Measurements from ENCODE around the gene DYNLT3.

DNA sequence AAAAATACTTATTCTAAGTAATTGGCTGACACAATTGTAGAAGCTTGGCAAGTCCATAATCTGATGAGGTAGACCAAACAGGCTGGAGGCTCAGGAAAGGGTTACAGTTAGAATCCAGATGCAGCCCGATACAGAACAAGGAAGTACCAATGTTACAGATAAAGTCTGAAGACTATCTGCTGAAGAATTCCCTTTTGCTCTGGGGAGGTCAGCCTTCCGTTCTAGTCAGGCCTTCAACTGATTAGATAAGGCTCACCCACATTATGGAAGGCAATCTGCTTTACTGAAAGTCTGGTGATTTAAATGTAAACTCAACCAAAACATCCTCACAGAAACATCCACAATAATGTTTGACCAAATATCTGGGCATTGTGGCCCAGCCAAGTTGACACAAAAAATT is 7.4 kb upstream of the DYNLT3 start:
- TF ChIP-seq, protein P1, sequence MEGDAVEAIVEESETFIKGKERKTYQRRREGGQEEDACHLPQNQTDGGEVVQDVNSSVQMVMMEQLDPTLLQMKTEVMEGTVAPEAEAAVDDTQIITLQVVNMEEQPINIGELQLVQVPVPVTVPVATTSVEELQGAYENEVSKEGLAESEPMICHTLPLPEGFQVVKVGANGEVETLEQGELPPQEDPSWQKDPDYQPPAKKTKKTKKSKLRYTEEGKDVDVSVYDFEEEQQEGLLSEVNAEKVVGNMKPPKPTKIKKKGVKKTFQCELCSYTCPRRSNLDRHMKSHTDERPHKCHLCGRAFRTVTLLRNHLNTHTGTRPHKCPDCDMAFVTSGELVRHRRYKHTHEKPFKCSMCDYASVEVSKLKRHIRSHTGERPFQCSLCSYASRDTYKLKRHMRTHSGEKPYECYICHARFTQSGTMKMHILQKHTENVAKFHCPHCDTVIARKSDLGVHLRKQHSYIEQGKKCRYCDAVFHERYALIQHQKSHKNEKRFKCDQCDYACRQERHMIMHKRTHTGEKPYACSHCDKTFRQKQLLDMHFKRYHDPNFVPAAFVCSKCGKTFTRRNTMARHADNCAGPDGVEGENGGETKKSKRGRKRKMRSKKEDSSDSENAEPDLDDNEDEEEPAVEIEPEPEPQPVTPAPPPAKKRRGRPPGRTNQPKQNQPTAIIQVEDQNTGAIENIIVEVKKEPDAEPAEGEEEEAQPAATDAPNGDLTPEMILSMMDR (IDR thresholded peaks at IDR 0.05): no peak
- TF ChIP-seq POLR2A (IDR thresholded peaks at IDR 0.05): no peak

Data from suprapubic skin (tissue), 3 donors.